ENCODE data around the gene GCFC2.

DNA sequence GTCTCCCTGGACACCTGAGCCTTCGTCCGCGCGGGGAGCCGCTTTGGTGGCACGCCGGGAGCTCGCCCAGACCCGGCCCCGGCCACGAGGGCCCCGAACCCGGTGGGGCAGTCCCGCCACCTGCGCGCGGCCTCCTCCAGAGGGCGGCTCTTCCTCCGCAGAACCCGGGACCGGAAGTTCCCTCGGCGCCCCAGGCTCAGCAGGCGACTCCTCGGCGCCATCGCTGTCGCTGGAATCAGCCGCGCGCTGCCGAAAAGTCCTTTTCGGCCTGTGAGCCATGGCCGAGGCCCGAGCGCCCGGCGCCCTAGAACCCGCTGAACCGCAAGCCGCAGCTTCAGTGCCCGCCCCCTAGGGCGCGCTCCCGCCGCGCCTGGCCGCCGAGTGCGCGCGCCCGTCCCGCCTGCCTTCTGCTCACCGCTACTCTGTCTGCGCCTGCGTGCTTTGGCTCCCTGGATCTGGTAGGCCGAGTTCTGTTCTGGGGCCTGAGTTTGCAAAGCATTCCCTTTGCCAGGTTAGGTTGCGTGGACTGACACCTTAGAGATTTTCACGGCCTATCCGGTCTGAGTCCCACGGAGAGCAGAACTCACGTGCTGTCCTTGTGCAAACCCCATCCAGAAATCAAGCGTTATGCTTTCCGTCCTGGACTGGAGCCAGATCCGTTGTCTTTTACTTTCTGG lies at the start of gene GCFC2:
- TF ChIP-seq, protein P1, sequence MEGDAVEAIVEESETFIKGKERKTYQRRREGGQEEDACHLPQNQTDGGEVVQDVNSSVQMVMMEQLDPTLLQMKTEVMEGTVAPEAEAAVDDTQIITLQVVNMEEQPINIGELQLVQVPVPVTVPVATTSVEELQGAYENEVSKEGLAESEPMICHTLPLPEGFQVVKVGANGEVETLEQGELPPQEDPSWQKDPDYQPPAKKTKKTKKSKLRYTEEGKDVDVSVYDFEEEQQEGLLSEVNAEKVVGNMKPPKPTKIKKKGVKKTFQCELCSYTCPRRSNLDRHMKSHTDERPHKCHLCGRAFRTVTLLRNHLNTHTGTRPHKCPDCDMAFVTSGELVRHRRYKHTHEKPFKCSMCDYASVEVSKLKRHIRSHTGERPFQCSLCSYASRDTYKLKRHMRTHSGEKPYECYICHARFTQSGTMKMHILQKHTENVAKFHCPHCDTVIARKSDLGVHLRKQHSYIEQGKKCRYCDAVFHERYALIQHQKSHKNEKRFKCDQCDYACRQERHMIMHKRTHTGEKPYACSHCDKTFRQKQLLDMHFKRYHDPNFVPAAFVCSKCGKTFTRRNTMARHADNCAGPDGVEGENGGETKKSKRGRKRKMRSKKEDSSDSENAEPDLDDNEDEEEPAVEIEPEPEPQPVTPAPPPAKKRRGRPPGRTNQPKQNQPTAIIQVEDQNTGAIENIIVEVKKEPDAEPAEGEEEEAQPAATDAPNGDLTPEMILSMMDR (IDR thresholded peaks at IDR 0.05) = peak; percentile 32 to 58 (median 36)
- peak; percentile 89 for TF ChIP-seq POLR2A (IDR thresholded peaks at IDR 0.05)

All from right lobe of liver (tissue), 4 donors.